SK-N-MC (cell line): ENCODE measurements around the gene AOPEP.

ENCODE experiments used
- EZH2 ChIP-seq: fragments of 200-600 bp; sonication (generic); IDR thresholded peaks from one replicate; pipeline ENCODE4 v1.6.1; 2017; ENCODE audit warnings: antibody characterized with exemption
- FOXP2 ChIP-seq: optimal IDR thresholded peaks from 2 replicates; pipeline ENCODE3; 2011; ENCODE audit warnings: mild to moderate bottlenecking, moderate library complexity; ENCODE audit not compliant: insufficient read depth; ENCODE audit errors: extremely low read length, control extremely low read depth
- POLR2AphosphoS5 ChIP-seq: IDR thresholded peaks from 2 replicates; pipeline ENCODE4 v1.6.1; 2012; ENCODE audit warnings: mild to moderate bottlenecking, low read depth, low read length, borderline replicate concordance

GRCh38 chr9:94945197-94946144 lies 219.0 kb downstream of the AOPEP start:
- no peak for TF ChIP-seq POLR2AphosphoS5
- TF ChIP-seq EZH2 = no peak
- no peak for TF ChIP-seq FOXP2
